ENCODE measurements around the gene CTSC. TPM values are rescaled to one million over a fixed set of nuclear protein-coding genes. Genes with fewer than 3 reads are reported as not detected.

CTSC gene
- total RNA-seq, 1 experiment from 2014 or later = 38.0 TPM

GRCh38 chr11:88306785-88307184 is 30.8 kb downstream of the CTSC start:
- ATAC-seq = no peak
- Histone ChIP-seq H3K9ac (ENCODE audit: low read length) (no peak overlapping the region), H3K9me3 (ENCODE audit: control insufficient read depth in 1 of 2, insufficient read depth in 1 of 2, low read depth in 1 of 2, low read length in 2 of 2) (no peaks in the 10 kb centered on the region), H3K4me2 (ENCODE audit: low read length) (no peak overlapping the region), H3K27me3 (ENCODE audit: insufficient read depth, low read length) (no peaks in the 10 kb centered on the region), H2AFZ (ENCODE audit: low read depth, low read length, poor library complexity, severe bottlenecking) (no peak overlapping the region), H3K79me2 (ENCODE audit: insufficient read depth, low read length) (no peaks in the 10 kb centered on the region), H3K27ac (ENCODE audit: low read depth, low read length) (no peak overlapping the region), H3K9me2 (ENCODE audit: insufficient read depth) (no peaks in the 10 kb centered on the region), H3K36me3 (ENCODE audit: control insufficient read depth in 1 of 2, insufficient read depth in 2 of 2, low read length in 2 of 2) (no peaks in the 10 kb centered on the region), H3K4me3 (replicated peaks in 1 of 2; ENCODE audit: low read depth in 1 of 2, low read length in 2 of 2) (no peak overlapping the region), H4K20me1 (ENCODE audit: insufficient read depth) (no peaks in the 10 kb centered on the region), H3K4me1 (ENCODE audit: control insufficient read depth in 1 of 2, insufficient read depth in 2 of 2, low read length in 2 of 2) (peaks cover 0 to 6% of the 10 kb centered on the region in 2 experiments; a peak in 1 of 4 replicates)
- intact Hi-C loops (cut with micrococcal nuclease) = no loop called here
- BruUV-seq (replicated peaks) = no TSS peak
- ChIA-PET POLR2A (no interaction called here), CTCF (no interaction called here), RAD21 (ENCODE audit: low non-redundant PET in 1 of 2, low total read pairs in 2 of 2, uncharacterized antibody in 2 of 2, unreplicated experiment in 2 of 2) (no interaction called here)
- no peak for TF ChIP-seq SIN3A (IDR thresholded peaks at IDR 0.05; ENCODE audit: low read depth)
- TF ChIP-seq ZFX (IDR thresholded peaks at IDR 0.05) = no peak
- no peak for TF ChIP-seq CTCF (IDR thresholded peaks at IDR 0.05 in 2 of 3, conservative IDR thresholded peaks at IDR 0.05 in 1 of 3; ENCODE audit: borderline replicate concordance in 1 of 3, insufficient read depth in 1 of 3, low read depth in 2 of 3, low read length in 2 of 3)
- TF ChIP-seq ZNF274 (IDR thresholded peaks at IDR 0.05; ENCODE audit: low read depth, low read length) = no peak
- no peak for TF ChIP-seq ZBTB33 (IDR thresholded peaks at IDR 0.05; ENCODE audit: extremely low read depth, insufficient replicate concordance, low read length)
- no peak for TF ChIP-seq EZH2 (IDR thresholded peaks at IDR 0.05)
- no peak for TF ChIP-seq MAX (IDR thresholded peaks at IDR 0.05)
- no peak for TF ChIP-seq JUND (IDR thresholded peaks at IDR 0.05)
- TF ChIP-seq ATF3 (IDR thresholded peaks at IDR 0.05) = no peak
- no peak for TF ChIP-seq POLR2AphosphoS5 (IDR thresholded peaks at IDR 0.05; ENCODE audit: low read depth, low read length)
- TF ChIP-seq CEBPB (IDR thresholded peaks at IDR 0.05; ENCODE audit: low read depth) = no peak
- no peak for TF ChIP-seq EGR1 (IDR thresholded peaks at IDR 0.05; ENCODE audit: low read depth)
- TF ChIP-seq RAD21 (IDR thresholded peaks at IDR 0.05; ENCODE audit: low read depth) = no peak
- TF ChIP-seq SP1 (IDR thresholded peaks at IDR 0.05; ENCODE audit: low read depth) = no peak
- no peak for TF ChIP-seq REST (IDR thresholded peaks at IDR 0.05; ENCODE audit: low read depth)
- TF ChIP-seq CBX3 (IDR thresholded peaks at IDR 0.05; ENCODE audit: low read depth) = no peak
- TF ChIP-seq POLR2A (IDR thresholded peaks at IDR 0.05; ENCODE audit: borderline replicate concordance, extremely low read depth, insufficient read depth, insufficient read length) = no peak
- no peak for TF ChIP-seq YY1 (IDR thresholded peaks at IDR 0.05; ENCODE audit: extremely low read depth, insufficient replicate concordance, low read depth, low read length)
- no peak for TF ChIP-seq ELF1 (IDR thresholded peaks at IDR 0.05; ENCODE audit: borderline replicate concordance, low read depth)
- TF ChIP-seq EZH2phosphoT487 (IDR thresholded peaks at IDR 0.05; ENCODE audit: borderline replicate concordance) = no peak
- no peak for DNase-seq (ENCODE audit: low read depth, low spot score)

Measured in HCT116 (cell line).